BE2C (cell line): ENCODE measurements around the gene POLR2B.

ENCODE experiments used
- DNase-seq: peaks from one replicate; pipeline ENCODE4 v3.0.0-alpha.2; 2020
- H3K27me3 ChIP-seq: fragments of 250-450 bp; sonication (Bioruptor Pico); 2 replicates; pipeline ENCODE4 v1.5.1; 2020; ENCODE audit warnings: mild to moderate bottlenecking
- H3K36me3 ChIP-seq: fragments of 250-450 bp; sonication (Bioruptor Pico); 2 replicates; pipeline ENCODE4 v1.5.1; 2020; ENCODE audit warnings: mild to moderate bottlenecking
- H3K4me1 ChIP-seq: fragments of 250-450 bp; sonication (Bioruptor Pico); 2 replicates; pipeline ENCODE4 v1.5.1; 2020
- H3K4me3 ChIP-seq: 2 replicates; pipeline ENCODE4 v1.5.1; 2011; ENCODE audit warnings: low read depth, low read length
- H3K9me3 ChIP-seq: fragments of 250-450 bp; sonication (Bioruptor Pico); 2 replicates; pipeline ENCODE4 v1.5.1; 2020
- TF ChIP-seq, protein P1 (sequence below): IDR thresholded peaks from 2 replicates; pipeline ENCODE4 v1.5.1; 2012; ENCODE audit warnings: mild to moderate bottlenecking, low read depth, low read length

POLR2B gene

GRCh38 chr4:57076646-57077045, 98.0 kb downstream of the POLR2B start:
- no peak for DNase-seq
- no peaks in the 10 kb centered on the region for H3K4me1 ChIP-seq
- H3K4me3 ChIP-seq: no peak overlapping the region
- no peaks in the 10 kb centered on the region for H3K9me3 ChIP-seq
- no peaks in the 10 kb centered on the region for H3K36me3 ChIP-seq
- TF ChIP-seq, protein P1, sequence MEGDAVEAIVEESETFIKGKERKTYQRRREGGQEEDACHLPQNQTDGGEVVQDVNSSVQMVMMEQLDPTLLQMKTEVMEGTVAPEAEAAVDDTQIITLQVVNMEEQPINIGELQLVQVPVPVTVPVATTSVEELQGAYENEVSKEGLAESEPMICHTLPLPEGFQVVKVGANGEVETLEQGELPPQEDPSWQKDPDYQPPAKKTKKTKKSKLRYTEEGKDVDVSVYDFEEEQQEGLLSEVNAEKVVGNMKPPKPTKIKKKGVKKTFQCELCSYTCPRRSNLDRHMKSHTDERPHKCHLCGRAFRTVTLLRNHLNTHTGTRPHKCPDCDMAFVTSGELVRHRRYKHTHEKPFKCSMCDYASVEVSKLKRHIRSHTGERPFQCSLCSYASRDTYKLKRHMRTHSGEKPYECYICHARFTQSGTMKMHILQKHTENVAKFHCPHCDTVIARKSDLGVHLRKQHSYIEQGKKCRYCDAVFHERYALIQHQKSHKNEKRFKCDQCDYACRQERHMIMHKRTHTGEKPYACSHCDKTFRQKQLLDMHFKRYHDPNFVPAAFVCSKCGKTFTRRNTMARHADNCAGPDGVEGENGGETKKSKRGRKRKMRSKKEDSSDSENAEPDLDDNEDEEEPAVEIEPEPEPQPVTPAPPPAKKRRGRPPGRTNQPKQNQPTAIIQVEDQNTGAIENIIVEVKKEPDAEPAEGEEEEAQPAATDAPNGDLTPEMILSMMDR: no peak
- H3K27me3 ChIP-seq: no peaks in the 10 kb centered on the region

GRCh38 chr4:57077550-57078343, 99.1 kb downstream of the POLR2B start:
- Histone ChIP-seq H3K4me3 (no peak overlapping the region), H3K36me3 (no peaks in the 10 kb centered on the region), H3K9me3 (no peaks in the 10 kb centered on the region), H3K27me3 (no peaks in the 10 kb centered on the region), H3K4me1 (no peaks in the 10 kb centered on the region)
- TF ChIP-seq, protein P1: no peak
- DNase-seq: no peak

DNA sequence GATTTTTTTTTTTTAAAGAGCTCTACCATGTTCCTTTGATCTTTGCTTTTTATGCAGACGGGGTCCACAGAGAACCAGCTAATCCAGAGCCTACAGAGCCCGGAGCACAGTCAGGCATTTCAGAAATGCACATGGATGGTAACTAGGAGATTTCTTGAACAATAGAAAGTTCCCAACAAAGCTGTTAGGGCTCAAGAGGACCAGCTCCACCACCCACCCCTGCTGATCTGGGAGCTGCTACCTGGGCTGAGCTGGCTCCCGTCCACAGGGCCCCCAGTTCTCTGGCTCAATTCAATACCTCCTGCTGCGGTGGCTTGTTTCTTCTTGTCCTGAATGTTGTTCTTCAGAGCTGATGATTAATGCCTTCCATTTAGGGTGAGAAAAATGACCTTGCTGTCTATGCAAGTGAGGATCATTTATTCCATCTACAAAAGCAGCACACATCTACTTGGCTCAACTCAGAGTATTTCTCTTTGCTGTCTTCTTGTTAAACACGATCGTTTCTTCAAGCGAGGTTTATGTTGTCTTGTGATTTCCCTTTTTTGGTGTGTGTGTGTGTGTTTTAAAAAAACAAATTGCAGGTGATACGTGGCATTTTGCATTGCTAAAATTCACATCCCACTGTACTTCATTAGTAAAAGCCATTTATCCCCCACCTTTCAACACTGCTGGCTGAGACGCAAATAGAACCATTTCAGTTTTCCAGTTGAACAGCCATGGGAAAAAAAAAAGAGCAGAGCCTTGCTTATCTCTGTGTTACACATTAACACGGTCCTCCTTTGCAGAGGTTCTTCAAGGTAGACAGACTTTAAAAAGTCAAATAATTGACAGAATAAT, 100.2 kb downstream of the POLR2B start:
- no peaks in the 10 kb centered on the region for H3K27me3 ChIP-seq
- H3K9me3 ChIP-seq: no peaks in the 10 kb centered on the region
- H3K36me3 ChIP-seq: no peaks in the 10 kb centered on the region
- no peak overlapping the region for H3K4me3 ChIP-seq
- TF ChIP-seq, protein P1: no peak
- H3K4me1 ChIP-seq: no peaks in the 10 kb centered on the region
- no peak for DNase-seq
